CD4-positive, alpha-beta memory T cell (primary cell): Measurements from ENCODE around the gene WHRN. TPM values are rescaled to one million over a fixed set of nuclear protein-coding genes. Genes with fewer than 3 reads are reported as not detected.

Experiments
- CTCF ChIA-PET: fragments of 350-600 bp; sonication (Branson Sonifier 250); formaldehyde crosslinking; loops from one replicate; lab custom pipeline; 2021; ENCODE audit warnings: inconsistent platforms; ENCODE audit not compliant: partially characterized antibody; lab: Charles Lee
- POLR2A ChIA-PET: fragments of 350-600 bp; sonication (Branson Sonifier 250); formaldehyde crosslinking; loops from one replicate; lab custom pipeline; 2021; ENCODE audit not compliant: partially characterized antibody; lab: Charles Lee
- DNase-seq, 5 donors: peaks; one replicate each; pipeline versions ENCODE4 v3.0.0 to v3.0.0-alpha.2; 2020 to 2022; ENCODE audit warnings: mixed read lengths in 1 of 5
- H3K27ac ChIP-seq: one replicate; pipeline ENCODE4 v1.7.0; 2013; ENCODE audit warnings: low read depth, low read length
- H3K27me3 ChIP-seq: 2 replicates; pipeline ENCODE4 v1.7.0; 2013; ENCODE audit warnings: mild to moderate bottlenecking, low read length, moderate library complexity; ENCODE audit not compliant: insufficient read depth
- H3K36me3 ChIP-seq: 2 replicates; pipeline ENCODE4 v1.7.0; 2013; ENCODE audit warnings: mild to moderate bottlenecking, low read length, moderate library complexity; ENCODE audit not compliant: insufficient read depth
- H3K4me1 ChIP-seq: 2 replicates; pipeline ENCODE4 v1.7.0; 2013; ENCODE audit warnings: mild to moderate bottlenecking, low read length, moderate library complexity; ENCODE audit not compliant: insufficient read depth
- H3K4me3 ChIP-seq, 2 donors: one replicate each; pipeline ENCODE4 v1.7.0; 2013; ENCODE audit warnings: low read length in 2 of 2, mild to moderate bottlenecking in 1 of 2
- H3K9me3 ChIP-seq, 2 donors: one replicate each; pipeline ENCODE4 v1.7.0; 2013; ENCODE audit warnings: low read length in 2 of 2, control low read depth in 1 of 2; ENCODE audit not compliant: control insufficient read depth in 1 of 2
- H3K27ac Mint-ChIP-seq, 7 donors: one replicate each; pipeline ENCODE4 v1.8.0; 2020 to 2021; ENCODE audit warnings: mixed read lengths in 7 of 7, mild to moderate bottlenecking in 6 of 7, inconsistent platforms in 3 of 7, moderate library complexity in 3 of 7
- H3K27me3 Mint-ChIP-seq, 2 donors: one replicate each; pipeline ENCODE4 v1.8.0; 2020 to 2021; ENCODE audit warnings: mixed read lengths in 2 of 2
- H3K36me3 Mint-ChIP-seq, 2 donors: one replicate each; pipeline ENCODE4 v1.8.0; 2020 to 2021; ENCODE audit warnings: mixed read lengths in 2 of 2, inconsistent platforms in 1 of 2, mild to moderate bottlenecking in 1 of 2
- H3K4me1 Mint-ChIP-seq, 4 donors: one replicate each; pipeline ENCODE4 v1.8.0; 2020 to 2021; ENCODE audit warnings: mixed read lengths in 4 of 4, mild to moderate bottlenecking in 1 of 4
- H3K4me3 Mint-ChIP-seq, 8 donors: one replicate each; pipeline ENCODE4 v1.8.0; 2020 to 2021; ENCODE audit warnings: mixed read lengths in 8 of 8, mild to moderate bottlenecking in 7 of 8, moderate library complexity in 6 of 8, inconsistent platforms in 3 of 8
- H3K9me3 Mint-ChIP-seq, 8 donors: one replicate each; pipeline ENCODE4 v1.8.0; 2020 to 2021; ENCODE audit warnings: mixed read lengths in 8 of 8, mild to moderate bottlenecking in 5 of 8, inconsistent platforms in 3 of 8, moderate library complexity in 1 of 8
- intact Hi-C: fragments of 100-400 bp; cut with micrococcal nuclease; formaldehyde crosslinking; loops from one replicate; pipeline ENCODE4 v1.15.1; 2023
- polyA plus RNA-seq, 2 donors: library from polyadenylated mRNA; unstranded; fragments of 300-500 nt; fragmentation: Illumina TruSeq; gene quantifications; one replicate each; pipeline ENCODE4 v1.2.3, GENCODE V29; 2021
- total RNA-seq, 2 experiments: library from RNA; stranded (reverse); gene quantifications; one replicate each; pipeline ENCODE4 v1.2.3, GENCODE V29; 2021

Gene WHRN
- total and polyA plus RNA-seq, 4 experiments from 2014 or later = 0.24 to 10.1 (median 5.0) TPM

DNA sequence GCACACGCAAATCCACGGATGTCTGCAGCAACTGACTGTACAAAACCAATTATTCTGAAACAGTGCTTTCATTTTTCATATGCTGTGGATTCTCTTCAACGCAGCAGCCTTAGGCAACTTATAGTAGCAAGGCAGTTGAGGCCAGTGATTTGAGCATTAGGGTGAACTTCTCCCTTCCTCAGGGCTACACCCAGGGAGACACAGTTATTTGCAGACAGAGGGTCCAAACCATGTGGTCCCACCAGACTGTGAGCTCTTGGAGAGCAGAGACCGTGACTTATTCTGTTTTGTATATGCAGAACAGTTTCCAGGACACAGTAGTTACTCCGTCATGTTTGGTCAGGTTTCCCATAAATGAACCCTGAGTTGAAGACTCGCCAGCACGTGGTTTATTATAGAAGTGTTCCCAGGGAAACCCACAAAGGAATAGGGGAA, 19.0 kb upstream of the WHRN start:
- Mint-ChIP-seq H3K4me3 (no peak overlapping the region), H3K36me3 (no peaks in the 10 kb centered on the region), H3K9me3 (peaks cover 0 to 2% (median 0%) of the 10 kb centered on the region in 8 donors), H3K27ac (no peak overlapping the region), H3K4me1 (no peaks in the 10 kb centered on the region), H3K27me3 (peaks cover 25 to 31% of the 10 kb centered on the region in 2 donors)
- Histone ChIP-seq H3K27me3 (peaks cover 2% of the 10 kb centered on the region), H3K27ac (no peak overlapping the region), H3K4me1 (no peaks in the 10 kb centered on the region), H3K36me3 (no peaks in the 10 kb centered on the region), H3K9me3 (no peaks in the 10 kb centered on the region), H3K4me3 (no peak overlapping the region)
- POLR2A ChIA-PET = no interaction called here
- CTCF ChIA-PET = no interaction called here
- intact Hi-C loops = no loop called here
- DNase-seq = no peak

DNA sequence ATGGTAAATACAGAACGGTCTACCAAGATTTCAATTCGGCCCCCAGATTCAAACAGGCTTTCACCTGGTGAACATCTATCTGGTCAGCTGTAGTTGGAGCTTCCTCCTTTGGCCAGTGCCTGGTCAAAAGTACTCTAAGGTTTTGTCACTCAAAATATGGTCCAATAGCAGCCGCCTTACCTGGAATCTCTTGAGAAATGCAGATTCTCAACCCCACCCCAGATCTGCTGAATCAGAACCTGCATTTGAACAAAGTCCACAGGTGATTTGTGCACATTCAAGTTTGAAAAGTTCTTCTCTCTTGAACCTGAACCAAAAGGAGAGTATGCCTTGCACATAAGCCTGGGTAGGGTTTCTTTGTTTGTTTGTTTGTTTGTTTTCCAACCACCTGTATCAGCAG, 17.6 kb upstream of the WHRN start:
- no peaks in the 10 kb centered on the region for H3K4me1 ChIP-seq
- no peaks in the 10 kb centered on the region for H3K9me3 ChIP-seq
- H3K9me3 Mint-ChIP-seq = peaks cover 0 to 2% (median 0%) of the 10 kb centered on the region in 8 donors
- H3K4me1 Mint-ChIP-seq = peaks cover 0 to 8% (median 4%) of the 10 kb centered on the region in 4 donors
- no peaks in the 10 kb centered on the region for H3K36me3 ChIP-seq
- H3K27me3 ChIP-seq = peaks cover 2% of the 10 kb centered on the region
- H3K27me3 Mint-ChIP-seq = peaks cover 23 to 31% of the 10 kb centered on the region in 2 donors
- no peak overlapping the region for H3K27ac Mint-ChIP-seq
- ChIA-PET POLR2A (interaction anchor here (0.6 kb wide), 1 partner anchor 19 kb away, joined by 4 read pairs; no protein-coding TSS in a partner anchor), CTCF (no interaction called here)
- H3K27ac ChIP-seq = no peak overlapping the region
- H3K4me3 ChIP-seq = no peak overlapping the region
- no peaks in the 10 kb centered on the region for H3K36me3 Mint-ChIP-seq
- DNase-seq = no peak
- intact Hi-C loops = no loop called here
- H3K4me3 Mint-ChIP-seq = no peak overlapping the region

DNA sequence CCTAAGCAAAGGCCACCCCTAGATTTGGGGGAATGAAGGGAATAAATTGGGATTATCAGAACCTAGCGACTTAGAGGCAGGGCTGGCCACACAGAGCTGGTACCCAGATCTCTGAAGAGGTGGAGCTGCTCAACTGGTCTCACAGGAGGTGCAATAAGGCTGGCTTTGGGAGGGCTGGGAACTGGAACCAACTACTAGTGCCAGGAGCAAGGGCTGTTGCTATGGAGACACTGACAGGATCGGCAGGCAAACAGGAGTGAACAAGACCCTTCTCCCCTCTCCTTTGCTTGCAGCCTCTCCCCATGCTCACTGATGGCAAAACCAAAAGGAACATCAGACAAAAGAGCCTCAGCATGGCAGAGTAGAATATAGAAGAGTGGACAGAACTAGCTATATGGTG, 17.0 kb upstream of the WHRN start:
- POLR2A ChIA-PET = no interaction called here
- peaks cover 23 to 27% of the 10 kb centered on the region in 2 donors for H3K27me3 Mint-ChIP-seq
- CTCF ChIA-PET = no interaction called here

DNA sequence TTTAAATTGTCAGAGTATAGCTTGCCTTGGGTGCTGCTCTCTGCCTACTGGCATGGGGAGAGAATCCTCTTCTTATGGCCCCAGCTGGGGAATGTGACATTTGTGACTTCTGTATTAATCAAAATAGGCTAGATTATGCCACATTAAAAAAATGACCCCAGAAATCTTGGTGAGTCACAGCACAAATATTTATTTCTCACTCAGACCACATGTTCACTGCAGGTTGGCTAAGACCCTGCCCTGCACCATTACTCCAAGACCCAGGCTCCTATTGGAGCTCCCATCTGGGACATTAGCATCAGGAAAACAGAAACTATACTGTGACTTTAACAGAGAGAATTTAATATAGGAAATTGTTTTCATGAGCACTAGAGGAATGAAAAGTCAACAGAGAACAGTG, 16.6 kb upstream of the WHRN start:
- no peak for DNase-seq
- peaks cover 0 to 2% (median 0%) of the 10 kb centered on the region in 8 donors for H3K9me3 Mint-ChIP-seq
- Histone ChIP-seq H3K9me3 (no peaks in the 10 kb centered on the region), H3K27ac (no peak overlapping the region), H3K4me1 (no peaks in the 10 kb centered on the region), H3K4me3 (no peak overlapping the region), H3K27me3 (peaks cover 2% of the 10 kb centered on the region), H3K36me3 (no peaks in the 10 kb centered on the region)
- ChIA-PET CTCF (no interaction called here), POLR2A (no interaction called here)
- peaks cover 0 to 8% (median 4%) of the 10 kb centered on the region in 4 donors for H3K4me1 Mint-ChIP-seq
- no peak overlapping the region for H3K4me3 Mint-ChIP-seq
- H3K36me3 Mint-ChIP-seq = no peaks in the 10 kb centered on the region
- H3K27ac Mint-ChIP-seq = no peak overlapping the region
- intact Hi-C loops = no loop called here
- H3K27me3 Mint-ChIP-seq = peaks cover 23 to 28% of the 10 kb centered on the region in 2 donors

More for the DNA sequence above, 17.0 kb upstream of the WHRN start:
- peaks cover 2% of the 10 kb centered on the region for H3K27me3 ChIP-seq
- H3K4me3 ChIP-seq = no peak overlapping the region
- Mint-ChIP-seq H3K27ac (no peak overlapping the region), H3K9me3 (peaks cover 0 to 2% (median 0%) of the 10 kb centered on the region in 8 donors), H3K4me1 (peaks cover 0 to 8% (median 4%) of the 10 kb centered on the region in 4 donors), H3K36me3 (no peaks in the 10 kb centered on the region), H3K4me3 (no peak overlapping the region)
- DNase-seq = no peak
- intact Hi-C loops = no loop called here
- no peak overlapping the region for H3K27ac ChIP-seq
- no peaks in the 10 kb centered on the region for H3K4me1 ChIP-seq
- no peaks in the 10 kb centered on the region for H3K9me3 ChIP-seq
- H3K36me3 ChIP-seq = no peaks in the 10 kb centered on the region

DNA sequence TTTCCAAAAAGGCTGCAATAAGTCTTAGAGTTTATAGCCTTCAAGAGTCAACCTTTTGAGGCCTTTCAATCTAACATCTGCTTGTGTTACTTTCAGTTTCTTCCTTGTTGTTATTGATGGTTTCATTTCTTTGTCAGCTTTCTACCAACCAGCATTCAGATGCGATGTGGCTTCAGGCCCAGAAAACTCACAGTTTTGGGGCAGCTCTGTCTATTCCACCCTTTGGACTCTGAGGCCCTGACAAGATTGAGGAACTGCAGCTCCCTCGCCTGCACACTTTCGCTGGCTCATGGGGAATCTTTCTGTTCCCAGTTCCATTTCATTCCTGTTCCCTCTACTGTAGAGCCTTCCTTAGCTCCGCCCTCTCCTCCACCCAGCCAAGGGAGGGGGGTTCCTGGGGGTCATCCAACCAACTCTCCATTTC, 13.3 kb upstream of the WHRN start:
- Histone ChIP-seq H3K4me1 (no peaks in the 10 kb centered on the region), H3K27ac (no peak overlapping the region), H3K36me3 (no peaks in the 10 kb centered on the region), H3K9me3 (no peaks in the 10 kb centered on the region), H3K4me3 (no peak overlapping the region), H3K27me3 (no peaks in the 10 kb centered on the region)
- Mint-ChIP-seq H3K27me3 (peaks cover 21 to 24% of the 10 kb centered on the region in 2 donors), H3K4me1 (peaks cover 0 to 8% (median 4%) of the 10 kb centered on the region in 4 donors), H3K27ac (peak overlapping the region in 1 of 7 donors; percentile 58), H3K9me3 (peaks cover 0 to 2% (median 0%) of the 10 kb centered on the region in 8 donors), H3K36me3 (no peaks in the 10 kb centered on the region), H3K4me3 (no peak overlapping the region)
- POLR2A ChIA-PET = no interaction called here
- CTCF ChIA-PET = interaction anchor here (0.8 to 2.8 kb wide), 5 partner anchors 9 to 135 kb away, joined by 3 to 11 read pairs (median 6); no protein-coding TSS in a partner anchor
- intact Hi-C loops = no loop called here
- DNase-seq = no peak

DNA sequence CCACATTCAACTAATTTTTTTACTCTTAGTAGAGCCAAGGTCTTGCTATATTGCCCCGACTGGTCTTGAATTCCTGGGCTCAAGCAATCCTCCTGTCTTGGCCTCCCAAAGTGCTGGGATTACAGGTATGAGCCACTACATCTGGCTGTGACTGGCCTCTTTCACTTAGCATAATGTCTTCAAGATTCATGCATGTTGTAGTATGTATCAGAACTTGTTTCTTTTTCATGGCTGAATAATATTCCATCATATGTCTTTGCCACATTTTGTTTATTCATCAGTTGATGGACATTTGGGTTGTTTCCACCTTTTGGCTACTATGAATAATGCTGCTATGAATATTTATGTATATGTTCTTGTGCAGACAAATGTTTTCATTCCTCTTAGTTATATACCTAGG, 12.8 kb upstream of the WHRN start:
- H3K9me3 Mint-ChIP-seq = peaks cover 0 to 2% (median 0%) of the 10 kb centered on the region in 8 donors
- Histone ChIP-seq H3K9me3 (no peaks in the 10 kb centered on the region), H3K27ac (no peak overlapping the region), H3K27me3 (no peaks in the 10 kb centered on the region), H3K4me1 (no peaks in the 10 kb centered on the region), H3K4me3 (no peak overlapping the region), H3K36me3 (no peaks in the 10 kb centered on the region)
- no peak overlapping the region for H3K27ac Mint-ChIP-seq
- CTCF ChIA-PET = interaction anchor here (0.8 to 2.8 kb wide), 3 partner anchors 9 to 135 kb away, joined by 3 to 11 read pairs (median 9); no protein-coding TSS in a partner anchor
- POLR2A ChIA-PET = no interaction called here
- no peak for DNase-seq
- no peak overlapping the region for H3K4me3 Mint-ChIP-seq
- intact Hi-C loops = no loop called here
- H3K4me1 Mint-ChIP-seq = peaks cover 0 to 8% (median 4%) of the 10 kb centered on the region in 4 donors
- H3K36me3 Mint-ChIP-seq = no peaks in the 10 kb centered on the region
- H3K27me3 Mint-ChIP-seq = peaks cover 19 to 20% of the 10 kb centered on the region in 2 donors

DNA sequence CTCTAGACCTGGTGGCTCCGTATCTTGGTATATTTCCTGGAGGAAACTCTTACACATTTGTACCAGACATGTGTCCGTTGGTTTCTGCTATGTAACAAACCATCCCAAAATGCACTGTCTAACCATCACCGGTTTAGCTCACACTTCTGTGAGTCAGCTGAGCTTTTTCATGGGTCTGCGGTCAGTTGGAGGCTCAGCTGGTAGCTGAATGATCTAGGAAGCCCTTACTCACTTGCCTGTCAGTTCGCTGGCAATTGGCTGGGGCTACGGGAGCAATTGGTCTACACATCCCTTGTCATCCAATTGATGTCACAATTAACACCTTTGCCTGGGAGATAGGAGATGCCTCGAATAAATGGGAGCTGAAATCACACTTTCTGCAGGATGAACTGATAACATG, 11.6 kb upstream of the WHRN start:
- no peak for DNase-seq
- Mint-ChIP-seq H3K9me3 (peaks cover 0 to 2% (median 0%) of the 10 kb centered on the region in 8 donors), H3K27me3 (peaks cover 19 to 25% of the 10 kb centered on the region in 2 donors), H3K4me1 (peaks cover 0 to 8% (median 4%) of the 10 kb centered on the region in 4 donors), H3K27ac (no peak overlapping the region), H3K4me3 (no peak overlapping the region), H3K36me3 (no peaks in the 10 kb centered on the region)
- Histone ChIP-seq H3K9me3 (no peaks in the 10 kb centered on the region), H3K36me3 (no peaks in the 10 kb centered on the region), H3K4me1 (no peaks in the 10 kb centered on the region), H3K4me3 (no peak overlapping the region), H3K27me3 (no peaks in the 10 kb centered on the region), H3K27ac (no peak overlapping the region)
- ChIA-PET POLR2A (no interaction called here), CTCF (interaction anchor here (2.8 kb wide), 1 partner anchor 137 kb away, joined by 11 read pairs; no protein-coding TSS in a partner anchor)
- intact Hi-C loops = no loop called here
